T1000 (cell line): ENCODE measurements around the gene RGMB.

ENCODE experiments used
- DNase-seq: peaks from one replicate; lab custom pipeline; 2025; ENCODE audit warnings: mixed read lengths; lab: John Stamatoyannopoulos, UW

Gene RGMB

DNA sequence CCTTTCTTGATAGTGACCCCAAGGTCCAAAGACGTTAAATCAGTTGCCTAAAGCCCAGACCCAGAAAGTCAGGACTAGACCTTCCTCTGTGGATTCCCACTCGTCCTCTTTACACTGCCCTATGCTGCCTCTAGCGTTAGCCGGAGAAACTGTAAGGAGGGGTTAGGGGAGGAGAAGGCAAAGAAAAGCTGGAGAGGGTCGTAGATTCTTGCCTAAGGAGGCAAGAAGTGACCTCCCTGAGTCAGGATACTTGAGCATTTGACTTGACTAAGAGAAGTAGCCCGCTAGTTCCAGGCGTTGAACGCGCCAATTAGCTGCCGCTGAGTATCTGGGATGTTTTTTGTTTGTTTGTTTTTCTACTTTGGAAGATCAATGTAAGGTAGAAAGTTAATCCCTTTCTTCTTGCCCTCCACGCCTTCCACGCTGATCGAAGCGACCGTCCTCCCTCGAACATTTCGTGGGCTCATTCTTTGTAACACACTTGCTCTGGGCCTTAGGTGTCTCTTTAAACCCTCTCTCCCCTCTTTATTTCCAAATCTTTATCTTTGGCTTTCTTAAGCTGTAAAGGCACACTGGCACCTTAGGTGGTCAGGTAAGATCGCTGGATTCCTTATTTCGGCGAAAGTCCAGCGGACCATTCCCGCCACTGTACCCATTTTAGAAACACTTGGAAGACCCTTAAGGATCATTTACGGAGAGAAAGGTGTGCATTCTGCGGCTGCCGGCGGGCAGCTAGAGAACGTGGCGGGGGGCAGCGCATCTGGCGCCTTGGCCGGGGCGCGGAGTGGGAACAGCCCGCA is 5.1 kb upstream of the RGMB start:
- DNase-seq, result peak; percentile 39

DNA sequence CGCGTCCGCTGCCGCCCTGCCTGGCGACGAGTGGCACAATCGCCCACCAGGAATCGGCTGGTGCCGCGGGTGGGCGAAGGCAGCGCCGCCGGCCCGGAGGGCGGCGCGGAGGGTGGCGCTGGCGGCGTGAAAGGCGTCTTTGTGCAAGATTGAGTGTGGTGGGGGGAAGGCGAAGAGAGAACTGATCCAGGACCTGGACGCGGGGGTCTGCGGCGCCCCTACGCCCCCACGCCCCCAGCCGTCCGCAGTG is 4.6 kb upstream of the RGMB start:
- no peak for DNase-seq

DNA sequence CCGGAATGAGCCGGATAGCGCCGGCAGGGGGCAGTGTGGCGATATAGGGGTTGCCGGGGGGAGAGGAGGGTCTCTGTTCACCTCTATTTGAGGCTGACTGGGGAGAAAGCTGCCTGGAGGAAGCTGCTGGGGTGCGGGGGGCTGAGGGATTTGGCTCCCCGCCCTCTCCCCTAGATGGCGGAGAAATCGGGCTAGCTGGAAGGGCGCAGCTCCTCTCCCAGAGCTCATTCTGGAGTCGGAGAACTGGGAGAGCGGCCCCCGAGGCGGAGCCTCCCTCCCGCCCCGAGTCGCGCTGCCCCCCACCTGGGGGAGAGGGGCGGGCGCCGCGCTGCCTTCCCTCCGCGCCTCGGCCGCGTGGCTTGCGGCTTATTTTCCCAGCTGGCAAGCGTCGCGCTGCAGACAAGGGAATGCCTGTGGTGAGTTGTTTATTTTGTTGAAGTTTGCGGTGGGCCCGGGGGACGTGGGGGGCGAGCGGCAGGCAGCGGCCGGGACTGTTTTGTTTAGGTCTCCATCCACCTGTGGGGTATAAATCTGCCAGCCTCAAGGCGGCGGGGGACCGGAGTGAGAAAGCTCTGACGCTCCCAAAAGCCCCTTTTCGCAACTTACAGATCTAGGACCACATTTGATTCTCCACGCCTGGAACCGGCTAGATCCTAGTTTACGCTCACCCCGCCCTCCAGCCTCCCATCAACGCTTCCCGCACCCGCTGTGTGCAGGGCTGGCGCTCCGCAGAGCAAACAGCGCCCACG is 4.1 kb upstream of the RGMB start:
- peak; percentile 57 for DNase-seq

GRCh38 chr5:98769959-98770208 is 3.6 kb upstream of the RGMB start:
- peak; percentile 42 for DNase-seq

- no peak for DNase-seq
Measured at GRCh38 chr5:98770209-98770910, 3.1 kb upstream of the RGMB start.

- no peak for DNase-seq
Measured at GRCh38 chr5:98770911-98771322, 2.5 kb upstream of the RGMB start.

GRCh38 chr5:98771382-98772109 is 1.9 kb upstream of the RGMB start:
- peak; percentile 43 for DNase-seq

GRCh38 chr5:98772415-98773213 is 849 bp upstream of the RGMB start:
- no peak for DNase-seq

- DNase-seq, result no peak
Measured at GRCh38 chr5:98773214-98773463, 324 bp upstream of the RGMB start.

GRCh38 chr5:98774192-98775033 is 950 bp downstream of the RGMB start:
- DNase-seq, result peak; percentile 50

- no peak for DNase-seq
Measured at GRCh38 chr5:98775246-98776065, 2.0 kb downstream of the RGMB start.

GRCh38 chr5:98776066-98776705 is 2.7 kb downstream of the RGMB start:
- no peak for DNase-seq

- DNase-seq, result no peak
Measured at GRCh38 chr5:98777295-98777694, 3.8 kb downstream of the RGMB start.

- DNase-seq, result no peak
Measured at GRCh38 chr5:98779264-98779877, 5.9 kb downstream of the RGMB start.

DNA sequence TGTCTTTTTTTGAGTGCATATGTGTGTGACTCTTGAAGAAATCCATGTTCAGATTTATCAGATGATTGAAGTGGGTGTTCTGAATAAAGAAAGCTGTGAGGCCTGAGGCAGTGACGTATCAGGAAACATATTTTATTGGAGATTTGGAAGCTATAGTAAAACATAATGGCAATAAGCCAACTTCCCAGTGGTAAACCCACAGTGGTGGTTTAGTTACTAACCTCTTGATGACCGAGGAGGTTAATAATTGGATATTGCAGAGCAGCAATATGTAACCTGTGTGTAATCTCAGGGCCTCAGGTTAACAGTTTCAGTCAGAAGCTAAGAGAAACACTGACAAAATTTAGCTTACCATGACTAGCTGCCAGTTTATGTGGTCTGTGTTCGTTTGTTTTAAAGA is 6.9 kb downstream of the RGMB start:
- DNase-seq, result no peak

DNA sequence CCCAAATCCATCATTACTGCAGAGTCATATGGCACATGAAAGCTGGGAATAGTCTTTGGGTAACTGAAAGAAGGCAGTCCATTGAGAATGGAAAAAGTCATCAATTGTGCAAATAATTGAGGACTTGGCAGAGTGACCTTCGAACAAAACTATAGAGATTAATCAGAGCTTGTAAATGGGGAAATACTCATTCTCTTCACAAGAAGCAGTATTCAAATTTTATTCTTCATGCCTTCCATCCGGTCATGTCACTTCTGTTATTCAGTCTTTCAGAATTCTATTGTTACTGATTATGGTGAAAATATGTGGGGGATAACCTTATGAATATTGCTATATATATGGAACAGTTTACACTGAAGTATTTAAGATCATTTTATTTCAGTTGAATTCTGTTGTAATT is 8.1 kb downstream of the RGMB start:
- no peak for DNase-seq

DNA sequence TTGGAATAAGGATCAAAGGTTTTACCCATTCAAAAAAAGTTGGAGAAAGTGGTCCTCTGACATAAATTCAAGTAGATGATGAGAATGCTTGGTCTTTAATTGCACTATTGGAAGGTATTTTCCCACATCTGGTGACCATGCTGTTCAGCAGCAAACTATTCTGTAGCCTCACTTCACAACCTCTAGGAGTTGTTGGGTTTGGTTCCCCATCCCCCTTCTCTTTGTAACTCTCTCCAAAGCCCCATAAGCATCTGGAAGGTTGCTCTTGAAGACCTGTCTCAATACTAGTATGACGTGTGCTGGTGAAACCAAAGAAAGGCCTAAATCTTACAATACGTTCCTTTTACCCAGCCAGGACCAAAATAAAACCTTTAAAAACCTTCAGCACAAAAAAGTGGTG is 8.5 kb downstream of the RGMB start:
- no peak for DNase-seq

DNA sequence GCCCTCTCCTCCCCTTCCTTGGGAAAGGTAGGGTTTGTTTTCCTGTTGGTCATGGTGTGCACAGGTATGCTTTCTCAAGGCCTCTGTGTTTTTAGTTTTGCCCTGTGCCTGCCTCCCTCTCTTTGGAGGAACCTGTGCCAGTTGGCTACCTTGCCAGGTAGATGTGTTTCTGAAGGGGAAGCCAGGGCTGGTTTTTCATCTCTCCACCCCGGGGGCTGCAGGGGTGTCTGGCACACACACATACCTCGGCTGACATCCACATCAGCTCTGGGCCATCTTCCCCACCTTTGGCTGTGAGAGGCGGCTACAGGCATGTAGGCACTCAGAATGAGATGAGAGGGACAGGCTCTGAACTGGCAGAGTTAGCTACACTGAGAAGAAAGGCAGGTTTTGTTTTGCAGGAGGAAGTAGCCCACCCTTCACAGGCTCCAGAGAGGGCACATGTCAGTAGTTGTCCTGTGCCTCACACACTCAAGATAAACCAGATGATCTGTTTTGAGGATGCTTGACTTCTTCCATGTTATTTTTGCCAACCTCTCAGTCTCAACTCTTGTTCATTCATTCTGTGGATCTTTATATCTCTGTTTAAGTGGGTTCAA is 9.7 kb downstream of the RGMB start:
- DNase-seq, result no peak

- no peak for DNase-seq
Measured at GRCh38 chr5:98784411-98784810, 10.9 kb downstream of the RGMB start.
